ENCODE results near the gene PACRG.

Gene PACRG

DNA sequence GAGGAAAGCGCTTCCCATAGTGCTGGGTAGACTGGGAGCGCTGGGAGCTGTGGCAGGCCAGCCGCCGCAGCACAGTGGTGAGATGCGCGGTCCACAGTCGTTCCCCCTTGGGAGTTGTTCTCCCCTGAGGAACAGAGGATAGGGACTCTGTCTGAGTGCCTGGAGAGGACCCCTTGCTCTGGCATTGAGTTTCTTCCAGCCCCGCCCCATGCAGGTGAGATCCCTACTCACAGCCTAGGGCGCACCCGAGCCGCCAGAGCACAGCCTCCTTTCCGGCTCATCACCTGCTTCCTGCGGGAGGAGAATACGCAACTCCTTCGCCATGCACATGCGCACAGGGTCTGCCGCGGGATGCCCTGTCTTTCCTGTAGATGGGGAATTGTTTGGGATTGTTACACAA lies 140.6 kb downstream of the PACRG start:
- no peak for DNase-seq

DNA sequence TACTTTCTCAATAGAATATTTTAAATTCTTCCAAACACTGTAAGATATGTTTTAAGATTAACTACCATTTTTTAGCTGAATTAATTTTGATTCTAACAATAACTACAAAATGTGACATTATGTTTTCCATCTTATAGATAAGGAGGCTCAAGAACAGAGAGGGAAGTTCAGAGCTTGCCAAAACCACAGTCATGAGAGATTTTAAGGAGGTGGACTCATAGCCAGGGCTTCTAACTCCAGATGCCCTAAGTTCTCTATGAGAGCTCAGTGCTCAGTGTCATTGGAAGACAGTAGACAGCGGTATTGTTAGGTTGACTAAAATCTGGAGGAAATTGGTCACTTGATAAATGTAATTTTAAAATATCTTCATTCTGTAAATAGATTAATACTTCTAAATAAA lies 144.2 kb downstream of the PACRG start:
- DNase-seq, result no peak

DNA sequence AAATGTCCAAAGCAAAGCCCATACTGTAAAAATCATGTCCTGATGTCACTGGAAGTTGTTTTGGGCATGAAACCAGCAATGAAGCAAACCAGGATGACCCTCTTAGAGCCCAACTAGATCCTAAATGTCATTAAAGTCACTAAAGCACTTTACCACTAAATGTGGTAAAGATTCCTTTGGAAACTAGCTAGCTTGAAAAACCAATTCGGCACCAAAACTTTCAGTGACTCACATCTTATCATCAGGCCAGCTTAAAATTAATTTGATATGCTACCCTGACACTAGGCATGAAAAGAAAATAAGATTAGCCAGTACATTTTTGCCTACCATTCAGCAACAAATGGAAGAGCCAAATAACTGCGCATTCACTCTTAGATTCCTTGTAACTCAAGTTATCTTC lies 145.8 kb downstream of the PACRG start:
- no peak for DNase-seq

DNA sequence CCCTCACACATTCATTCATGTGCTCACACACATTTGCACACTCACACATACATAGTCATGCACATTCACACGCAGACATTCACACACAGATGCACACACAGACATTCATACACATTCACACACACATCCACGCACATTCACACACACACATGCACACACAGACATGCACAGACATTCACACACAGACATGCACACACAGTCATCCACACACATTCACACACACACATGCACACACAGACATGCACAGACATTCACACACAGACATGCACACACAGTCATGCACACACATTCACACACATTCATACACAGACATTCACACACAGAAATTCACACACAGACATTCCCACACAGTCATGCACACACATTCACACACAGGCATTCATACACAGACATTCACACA lies 147.3 kb downstream of the PACRG start:
- DNase-seq, result no peak

DNA sequence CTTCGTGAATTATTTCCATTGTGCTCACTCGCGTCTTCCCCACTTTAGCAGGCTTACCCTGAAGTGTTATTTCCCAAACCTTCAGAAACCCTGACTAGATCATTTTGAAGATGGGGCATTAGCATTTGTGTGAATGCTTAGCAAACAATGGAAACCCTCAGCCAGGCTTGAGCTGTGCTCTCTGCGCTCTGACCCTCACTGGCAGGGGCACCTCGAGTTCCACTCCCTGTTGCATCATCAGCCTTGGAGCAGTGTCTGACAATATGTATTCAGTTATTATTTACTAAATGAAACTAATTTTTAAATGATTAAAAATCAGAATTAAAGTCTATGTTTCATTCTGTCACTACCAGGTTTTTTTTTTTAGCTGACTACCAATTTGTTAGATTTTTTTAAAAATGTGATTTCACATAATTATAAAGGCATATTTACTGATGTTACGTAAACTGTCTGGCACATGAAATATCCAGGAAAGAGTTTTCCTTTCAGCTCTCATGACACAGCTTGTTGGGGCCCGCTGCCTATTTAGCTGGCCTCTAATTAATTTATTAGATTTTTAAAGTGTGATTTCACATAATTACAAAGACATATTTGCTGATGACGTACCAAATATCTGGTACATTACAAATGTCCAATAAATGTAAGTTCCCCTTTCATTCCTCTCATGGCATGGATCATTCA lies 155.2 kb downstream of the PACRG start:
- DNase-seq, result no peak

DNA sequence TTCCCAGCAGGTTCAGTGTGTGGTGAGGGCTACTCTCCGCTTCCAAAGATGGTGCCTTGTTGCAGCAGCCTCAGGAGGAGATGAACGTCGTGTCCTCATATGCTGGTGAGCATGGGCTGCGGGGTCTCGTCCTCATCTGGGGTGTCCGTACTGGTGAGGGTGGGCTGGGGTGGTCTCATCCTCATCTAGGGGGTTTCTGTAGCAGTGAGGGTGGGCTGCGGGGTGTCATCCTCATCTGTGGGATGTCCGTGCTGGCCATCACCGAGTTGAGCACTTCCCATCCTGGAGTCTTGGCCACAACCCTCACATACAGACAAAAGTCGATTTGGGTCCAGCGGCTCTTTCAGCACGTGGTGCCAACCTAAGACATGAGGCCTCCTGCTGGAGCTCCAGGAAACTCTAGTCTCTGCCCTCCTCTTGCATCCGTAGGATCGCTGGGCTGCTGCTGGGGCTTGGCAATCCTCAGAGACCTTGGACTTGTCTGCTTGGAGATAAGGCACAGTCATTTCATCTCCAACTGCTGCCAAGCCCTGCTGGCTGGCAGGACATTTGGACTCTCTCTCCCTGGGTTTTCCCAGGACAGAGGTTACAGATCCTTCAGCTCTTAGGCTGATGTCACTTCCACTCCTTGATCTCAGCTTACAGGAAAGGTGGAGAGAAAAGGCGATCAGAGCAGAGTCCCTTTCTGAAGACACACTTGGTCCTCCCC lies 160.4 kb downstream of the PACRG start:
- DNase-seq, result no peak

DNA sequence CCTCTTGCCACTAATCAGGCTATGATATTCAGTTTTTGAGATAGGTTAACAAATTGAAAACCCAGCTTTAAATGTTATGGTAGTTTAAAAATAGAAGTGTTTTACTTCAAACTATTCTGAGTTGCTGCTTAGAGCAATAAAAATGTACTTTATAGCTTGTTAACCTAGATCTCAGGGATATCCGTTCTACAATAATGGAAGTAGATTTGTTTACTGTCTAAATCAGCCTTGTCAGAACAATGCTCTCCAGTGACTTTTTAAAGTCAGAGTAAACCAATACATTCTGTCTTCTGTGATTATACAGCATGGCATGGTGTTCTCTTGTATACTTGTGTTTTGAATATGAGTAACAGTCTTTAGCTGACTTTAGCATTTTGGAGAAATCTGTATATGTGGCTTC lies 161.5 kb downstream of the PACRG start:
- DNase-seq, result no peak

DNA sequence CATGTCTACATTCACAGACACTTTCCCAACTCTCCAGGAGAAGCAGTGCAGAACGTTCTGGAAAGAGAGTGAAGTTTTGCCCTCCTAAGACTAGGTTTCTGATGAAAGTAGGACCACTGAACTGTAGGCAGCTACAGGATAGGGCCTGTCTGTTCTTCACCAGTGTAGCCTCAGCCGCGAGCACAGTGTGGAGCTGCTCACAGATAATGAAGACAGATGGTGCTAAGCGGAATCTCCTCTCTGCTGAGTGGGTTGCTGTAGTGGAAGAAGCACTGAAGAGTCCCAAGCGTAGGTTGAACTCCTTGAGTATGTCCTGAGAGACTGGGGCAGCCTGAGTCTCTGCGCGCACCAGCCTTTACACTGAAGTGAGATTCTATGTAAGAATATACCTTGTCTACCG lies 170.2 kb downstream of the PACRG start:
- DNase-seq, result no peak

DNA sequence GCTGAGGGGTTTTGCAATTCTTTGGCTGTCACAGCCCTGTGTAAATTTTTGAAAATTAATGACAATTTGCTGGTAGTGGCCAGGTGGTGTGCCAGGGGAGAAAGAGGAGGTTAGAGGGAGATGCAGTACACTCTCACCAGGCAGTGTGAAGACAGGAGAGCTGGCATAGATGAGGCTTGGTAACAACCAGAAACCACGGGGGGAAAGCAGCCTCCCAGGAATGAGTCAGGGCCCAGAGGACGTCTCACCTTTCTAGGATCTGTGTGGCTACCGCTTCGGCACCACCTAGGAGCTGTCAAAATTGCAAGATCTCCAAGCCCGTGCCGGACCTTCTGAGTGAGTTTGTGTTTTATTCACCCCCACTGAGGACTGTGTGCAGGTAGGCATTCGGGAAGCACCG lies 171.4 kb downstream of the PACRG start:
- DNase-seq, result no peak

DNA sequence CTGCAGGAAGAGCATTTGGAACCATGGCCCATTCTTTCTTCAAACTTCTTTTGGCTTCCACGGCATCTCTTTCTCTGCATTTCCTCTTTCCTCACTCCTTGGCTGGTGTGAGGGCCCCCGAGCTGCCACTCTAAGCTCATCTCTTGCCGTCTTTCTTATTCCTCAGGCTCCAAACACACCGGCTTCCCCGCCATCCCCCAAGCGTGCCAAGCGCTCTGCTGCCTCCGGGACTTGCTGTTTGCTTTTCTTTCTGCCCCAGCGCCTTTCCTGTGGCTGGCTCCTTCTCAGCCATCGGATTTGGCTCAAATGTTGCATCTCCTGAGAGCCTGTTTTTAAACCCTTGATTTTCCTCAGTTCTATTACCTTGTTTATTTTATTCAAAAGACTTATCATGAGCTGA lies 172.7 kb downstream of the PACRG start:
- no peak for DNase-seq

DNA sequence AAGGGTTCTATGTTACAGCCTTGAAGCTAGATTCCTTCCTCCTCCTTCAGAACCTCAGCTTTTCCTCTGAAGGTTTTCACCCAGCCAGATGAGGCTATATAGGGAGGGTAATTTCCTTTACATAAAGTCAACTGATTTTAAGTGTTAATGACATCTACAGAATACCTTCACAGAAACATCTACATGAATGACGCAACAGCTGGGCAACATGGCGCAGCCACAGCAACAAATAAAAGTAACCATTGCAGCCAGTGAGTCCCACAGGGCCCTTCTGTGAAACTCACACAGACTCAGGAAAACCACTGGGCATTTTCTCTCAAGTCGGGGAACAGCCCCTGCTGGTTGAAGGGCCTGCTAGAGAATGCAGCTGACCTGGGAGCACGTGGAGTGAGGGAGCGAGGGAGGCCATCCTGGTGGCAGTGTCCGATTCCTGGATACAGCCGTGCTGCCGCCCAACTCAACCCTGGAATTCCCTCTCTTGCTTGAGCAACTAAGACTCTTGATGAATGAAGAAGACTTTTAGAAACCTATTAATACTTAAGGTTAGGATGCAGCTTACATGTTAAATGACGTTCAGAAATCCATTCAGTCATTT lies 176.4 kb downstream of the PACRG start:
- DNase-seq, result no peak

DNA sequence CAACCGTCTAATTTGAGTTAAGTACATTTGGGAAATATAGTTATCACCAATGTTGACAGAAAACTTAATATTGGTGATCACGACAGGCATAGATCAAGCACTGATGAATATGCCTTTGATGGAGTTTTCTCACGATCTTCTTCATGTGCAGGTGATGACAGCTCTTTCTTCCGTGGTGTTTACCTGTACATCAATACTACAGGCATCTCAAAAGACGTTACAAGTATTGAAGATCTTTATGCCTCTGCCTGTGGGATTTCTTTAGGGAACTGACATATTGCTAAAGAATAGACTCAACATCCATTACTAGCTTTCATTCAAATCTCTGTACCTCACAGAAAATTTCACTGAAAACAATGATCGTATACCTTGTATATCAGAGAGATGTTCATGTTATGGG lies 178.7 kb downstream of the PACRG start:
- DNase-seq, result no peak

DNA sequence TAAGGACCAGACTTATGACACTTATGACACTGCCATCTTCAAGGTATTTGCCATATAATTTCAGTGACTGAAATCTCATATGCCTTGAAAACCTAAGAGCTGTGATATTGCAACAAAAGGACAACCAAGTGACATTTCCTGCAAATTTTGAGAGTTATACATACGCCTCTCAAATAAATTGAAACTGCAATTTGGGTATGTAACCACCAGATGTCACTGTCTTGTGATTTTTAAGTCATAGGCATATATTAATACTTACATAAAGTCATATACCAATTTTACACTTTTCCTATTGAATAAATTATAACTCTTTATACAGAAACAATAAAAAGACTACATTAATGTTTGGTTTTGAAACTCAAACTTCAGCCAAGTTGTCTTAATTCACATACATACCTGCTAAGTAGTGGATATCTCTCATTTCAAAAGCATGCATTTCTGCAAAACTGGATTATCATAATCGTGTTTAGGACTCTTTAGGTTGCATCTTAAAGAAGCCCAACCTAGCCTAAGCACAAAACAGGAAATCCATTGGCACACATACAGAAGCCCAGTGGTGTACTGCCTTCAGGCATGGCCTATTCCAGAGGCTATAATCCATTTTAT lies 180.2 kb downstream of the PACRG start:
- no peak for DNase-seq

DNA sequence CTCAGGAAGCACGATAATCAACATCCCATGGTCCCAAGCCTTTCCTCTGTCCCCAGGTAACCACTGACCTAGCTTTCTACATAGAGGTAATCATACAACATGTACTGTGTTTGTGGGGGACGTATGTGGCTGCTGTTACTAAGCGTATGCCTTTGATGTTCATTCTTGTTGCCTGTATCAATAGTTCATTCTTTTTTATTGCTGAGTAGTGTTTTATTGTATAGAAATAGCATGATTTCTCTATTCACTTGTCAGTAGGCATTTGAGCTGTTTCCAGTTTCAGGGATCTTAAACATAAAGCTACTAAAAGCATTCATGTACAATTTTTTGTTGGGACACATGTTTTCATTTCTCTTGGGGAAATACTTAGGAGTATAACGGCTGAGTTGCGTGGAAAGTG lies 185.4 kb downstream of the PACRG start:
- no peak for DNase-seq

DNA sequence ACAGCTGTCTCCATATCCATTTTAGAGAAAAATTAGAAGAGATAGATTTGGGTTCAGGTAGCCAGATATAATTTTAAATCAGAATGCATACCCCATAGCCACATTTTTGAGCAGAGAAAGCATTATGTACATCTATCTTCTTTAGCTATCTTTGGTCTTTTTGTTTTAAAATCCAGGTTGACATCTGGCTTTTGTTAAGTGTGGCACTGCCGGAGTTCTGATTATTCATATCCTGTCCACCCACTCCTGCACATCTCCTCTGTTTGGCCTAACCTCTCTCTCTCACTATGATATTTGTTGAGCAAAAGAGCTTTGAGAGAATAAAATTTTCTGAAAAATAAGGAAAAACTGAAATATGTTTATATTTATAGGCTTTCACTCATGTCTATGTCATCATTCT lies 189.7 kb downstream of the PACRG start:
- no peak for DNase-seq

DNA sequence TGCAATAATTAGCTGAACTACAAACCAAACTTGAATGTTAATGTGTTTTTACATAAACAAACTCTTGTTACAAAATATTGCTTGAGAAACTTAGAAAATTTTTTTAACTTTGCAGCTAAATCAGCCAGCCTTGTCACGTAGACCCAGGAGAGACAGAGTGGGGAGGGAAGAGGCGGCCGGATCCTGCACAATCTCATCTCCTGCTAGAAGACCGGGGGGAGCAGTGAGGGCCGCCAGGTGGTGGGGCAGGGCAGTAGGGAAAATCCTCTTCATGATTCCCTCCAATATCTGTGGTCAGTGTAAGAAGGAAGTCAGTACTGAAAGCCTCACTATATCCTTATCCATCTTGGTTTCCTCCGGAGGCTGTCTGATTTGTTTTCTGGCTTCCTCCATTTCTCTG lies 193.3 kb downstream of the PACRG start:
- DNase-seq, result no peak

DNA sequence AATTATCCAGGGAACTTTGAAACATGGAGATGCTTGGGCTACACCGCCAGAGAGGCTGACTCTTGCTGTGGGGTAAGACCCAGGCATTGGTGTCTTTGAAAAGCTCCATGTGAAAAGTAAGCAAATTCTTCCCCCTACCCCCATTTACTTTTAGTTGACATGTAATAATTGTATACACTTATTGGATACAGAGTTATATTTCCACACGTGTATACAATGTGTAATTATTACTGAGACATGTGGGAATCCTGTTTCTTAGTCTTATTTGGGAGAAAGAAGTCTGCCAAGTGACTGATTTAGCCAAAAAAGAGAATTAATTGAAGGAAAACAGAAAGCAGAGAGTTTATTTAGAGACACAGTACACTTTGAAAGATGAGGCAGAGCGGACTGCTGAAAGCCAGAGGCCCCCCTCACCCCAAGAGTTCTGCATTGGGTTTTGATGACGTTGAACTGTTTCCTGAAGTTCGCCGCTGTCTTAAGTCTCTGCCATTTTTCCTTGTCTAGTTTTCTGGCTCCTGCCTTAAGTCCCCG lies 193.8 kb downstream of the PACRG start:
- no peak for DNase-seq

DNA sequence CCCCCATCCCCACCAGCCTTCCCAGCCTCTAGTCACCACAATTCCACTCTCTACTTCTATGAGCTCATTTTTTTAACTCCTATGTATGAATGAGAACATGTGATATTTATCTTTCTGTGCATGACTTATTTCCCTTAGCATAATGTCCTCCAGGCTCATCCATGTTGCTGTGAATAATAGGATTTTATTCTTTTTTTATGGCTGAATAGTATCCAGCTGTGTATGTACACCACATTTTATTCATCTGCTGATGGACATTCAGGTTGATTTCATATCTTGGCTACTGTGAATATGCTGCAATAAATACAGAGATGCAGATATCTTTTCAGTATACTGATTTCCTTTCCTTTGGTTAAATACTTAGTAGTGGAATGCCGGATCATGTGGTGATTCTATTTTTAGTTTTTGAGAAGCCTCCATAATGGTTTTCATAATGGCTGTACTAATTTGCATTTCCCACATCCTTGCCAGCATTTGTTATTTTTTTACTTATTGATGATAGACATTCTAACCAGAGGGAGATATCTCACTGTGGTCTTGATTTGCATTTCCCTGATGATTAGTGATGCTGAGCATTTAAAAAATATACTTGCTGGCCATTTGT lies 194.9 kb downstream of the PACRG start:
- DNase-seq, result no peak

DNA sequence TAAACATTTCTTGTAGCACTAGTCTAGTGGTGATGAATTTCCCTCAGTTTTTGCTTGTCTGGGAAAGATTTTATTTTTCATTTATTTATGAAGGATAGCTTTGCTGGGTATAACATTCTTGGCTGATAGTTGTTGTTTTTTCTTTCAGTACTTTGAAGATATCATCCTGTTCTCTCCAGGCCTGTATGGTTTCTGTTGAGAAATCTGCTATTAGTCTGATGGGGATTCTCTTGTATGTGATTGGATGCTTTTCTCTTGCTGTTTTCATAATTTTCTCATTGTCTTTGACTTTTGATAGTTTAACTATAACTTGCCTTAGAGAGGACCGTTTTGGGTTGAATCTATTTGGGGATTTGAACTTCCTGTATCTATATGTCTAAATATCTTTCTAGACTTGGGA lies 207.1 kb downstream of the PACRG start:
- DNase-seq, result no peak

DNA sequence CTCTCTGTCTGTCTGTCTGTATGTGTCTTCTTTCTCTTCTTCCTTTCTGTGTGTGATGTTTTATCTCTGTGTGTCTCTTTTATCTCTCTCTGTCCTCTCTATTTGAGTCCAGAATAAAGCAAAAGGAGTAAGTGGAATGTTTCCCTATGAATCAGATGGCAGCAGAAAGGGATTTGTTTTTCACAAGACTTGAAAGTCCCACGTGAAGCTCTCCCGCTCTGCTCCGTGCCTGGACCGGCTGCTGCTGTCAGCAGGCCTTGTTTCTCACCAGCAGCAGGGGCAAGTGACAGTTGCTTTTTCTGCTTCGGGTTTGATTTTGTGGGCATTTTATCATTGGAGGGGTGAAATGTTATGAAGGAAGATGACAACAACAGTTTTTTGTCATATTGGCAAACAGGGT lies 212.7 kb downstream of the PACRG start:
- no peak for DNase-seq

DNA sequence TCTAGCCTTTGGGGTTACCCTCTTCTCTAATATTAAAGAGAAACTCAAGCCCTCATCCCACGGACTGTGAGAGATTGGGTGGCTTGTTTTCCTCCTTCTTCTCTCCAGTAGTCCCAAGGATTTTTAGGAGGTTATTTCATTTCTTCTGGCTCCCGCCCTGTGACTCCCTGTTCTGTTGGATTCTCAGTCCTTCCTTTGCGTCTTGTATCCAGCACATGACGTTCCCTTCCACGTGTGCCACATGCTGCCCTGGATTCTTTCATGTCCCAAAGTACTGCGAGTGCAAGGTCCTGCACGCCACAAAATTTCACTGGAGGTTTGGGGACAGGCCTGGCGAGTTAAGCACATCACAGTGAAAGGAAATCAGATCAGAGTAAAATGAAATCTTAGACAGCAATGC lies 213.4 kb downstream of the PACRG start:
- DNase-seq, result no peak

DNA sequence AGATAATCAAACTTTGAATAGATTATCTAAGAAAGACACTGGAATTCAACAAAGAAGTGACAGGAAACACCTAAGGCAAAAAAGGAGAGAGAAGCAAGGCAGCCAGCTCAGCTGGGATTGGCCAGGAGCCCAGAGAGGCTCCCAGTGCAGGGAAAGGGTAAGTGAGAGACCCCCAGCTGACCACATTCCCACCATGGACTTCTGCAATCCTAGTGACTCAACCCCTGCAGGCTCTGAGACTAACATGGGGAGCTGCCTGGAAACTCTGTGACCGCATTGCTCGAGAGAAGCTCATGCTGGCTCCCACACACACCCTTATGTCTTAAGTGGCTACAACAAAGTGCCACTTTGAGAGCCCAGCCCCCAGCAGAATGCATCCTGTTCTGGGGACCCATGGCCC lies 215.1 kb downstream of the PACRG start:
- no peak for DNase-seq

DNA sequence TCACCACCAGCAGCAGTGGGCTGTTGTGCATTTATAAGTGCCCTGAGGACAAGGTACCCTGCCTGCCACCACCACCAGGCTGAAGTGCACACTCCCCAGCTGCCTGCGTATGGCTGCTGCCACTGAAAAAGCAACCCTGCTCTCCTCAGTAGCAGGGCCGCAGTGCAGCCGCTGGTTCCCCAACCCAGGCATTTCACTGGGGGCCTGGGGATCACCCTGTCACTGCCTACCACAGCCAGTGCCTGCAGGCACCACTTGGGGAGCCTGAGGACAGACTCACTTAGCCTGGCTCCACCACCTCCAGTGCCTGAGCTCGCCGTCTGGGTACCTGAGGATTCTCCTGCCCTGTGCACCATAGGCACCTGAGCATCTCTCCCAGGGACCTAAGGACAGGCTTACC lies 215.6 kb downstream of the PACRG start:
- no peak for DNase-seq

Measured in activated effector memory CD4-positive, alpha-beta T cell treated with anti-CD3 and anti-CD28 coated beads, Interleukin-2, amount 50 U/mL, for 16 hours (primary cell).